ENCODE measurements around the gene PUM1.

GRCh38 chr1:31033598-31033997 lies 31.9 kb downstream of the PUM1 start:
- TF ChIP-seq ZBTB33 (IDR thresholded peaks at IDR 0.05) (no peak), CTCF (IDR thresholded peaks at IDR 0.05 in 2 of 3, conservative IDR thresholded peaks at IDR 0.05 in 1 of 3; ENCODE audit: control insufficient read depth in 2 of 3, extremely low read depth in 1 of 3, insufficient read depth in 1 of 3, low read depth in 3 of 3, low read length in 3 of 3) (no peak), POLR2AphosphoS5 (IDR thresholded peaks at IDR 0.05; ENCODE audit: low read length) (no peak), SMAD1 (IDR thresholded peaks at IDR 0.05; ENCODE audit: low read depth, partially characterized antibody) (no peak), USF2 (IDR thresholded peaks at IDR 0.05; ENCODE audit: borderline replicate concordance, low read depth, low read length) (no peak), RUNX3 (IDR thresholded peaks at IDR 0.05; ENCODE audit: low read length) (no peak), NR2C1 (IDR thresholded peaks at IDR 0.05) (no peak), BCL3 (IDR thresholded peaks at IDR 0.05; ENCODE audit: borderline replicate concordance, insufficient read depth, low read depth, low read length, poor library complexity, severe bottlenecking) (no peak), CBX5 (IDR thresholded peaks at IDR 0.05; ENCODE audit: low read depth) (no peak)

Measured in GM12878 (cell line).